CD4-positive, CD25-positive, alpha-beta regulatory T cell (primary cell): ENCODE measurements around the gene ANKRD22. TPM values are rescaled to one million over a fixed set of nuclear protein-coding genes. Genes with fewer than 3 reads are reported as not detected.

ENCODE experiments used
- ATAC-seq, 2 donors: fragments of 150-1000 bp; cut with Tn5 transposase; one replicate each; pipeline ENCODE4 v1.10.0; 2021; ENCODE audit warnings: low read depth in 2 of 2, moderate number of reproducible peaks in 2 of 2, moderate library complexity in 1 of 2
- DNase-seq, 3 donors: peaks; one replicate each; pipeline versions ENCODE4 v3.0.0 to v3.0.0-alpha.2; 2012 to 2022; ENCODE audit warnings: mixed read lengths in 1 of 3
- H3K27ac ChIP-seq: one replicate; pipeline ENCODE4 v1.7.0; 2013; ENCODE audit warnings: mild to moderate bottlenecking, low read length; ENCODE audit not compliant: insufficient read depth, poor library complexity, severe bottlenecking
- H3K27me3 ChIP-seq: one replicate; pipeline ENCODE4 v1.7.0; 2013; ENCODE audit warnings: low read length; ENCODE audit not compliant: control insufficient read depth, insufficient read depth
- H3K36me3 ChIP-seq: one replicate; pipeline ENCODE4 v1.7.0; 2013; ENCODE audit warnings: mild to moderate bottlenecking, low read length, moderate library complexity; ENCODE audit not compliant: control insufficient read depth, insufficient read depth
- H3K4me1 ChIP-seq: 2 replicates; pipeline ENCODE4 v1.7.0; 2013; ENCODE audit warnings: mild to moderate bottlenecking, low read length; ENCODE audit not compliant: insufficient read depth, control insufficient read depth, poor library complexity, severe bottlenecking
- H3K4me3 ChIP-seq: one replicate; pipeline ENCODE4 v1.7.0; 2013; ENCODE audit warnings: low read depth, mild to moderate bottlenecking, low read length, moderate library complexity
- H3K9me3 ChIP-seq, 2 experiments: 1 replicate in 1 of 2; 2 replicates in 1 of 2; pipeline ENCODE4 v1.7.0; 2013; ENCODE audit warnings: low read length in 2 of 2, mild to moderate bottlenecking in 1 of 2, moderate library complexity in 1 of 2; ENCODE audit not compliant: control insufficient read depth in 2 of 2
- H3K27ac Mint-ChIP-seq, 3 donors: one replicate each; pipeline ENCODE4 v1.8.0; 2020 to 2022; ENCODE audit warnings: mild to moderate bottlenecking in 3 of 3, mixed read lengths in 3 of 3, moderate library complexity in 2 of 3
- H3K27me3 Mint-ChIP-seq: one replicate; pipeline ENCODE4 v1.8.0; 2022; ENCODE audit warnings: mild to moderate bottlenecking, mixed read lengths
- H3K36me3 Mint-ChIP-seq: one replicate; pipeline ENCODE4 v1.8.0; 2020; ENCODE audit warnings: mixed read lengths
- H3K4me1 Mint-ChIP-seq, 4 donors: one replicate each; pipeline ENCODE4 v1.8.0; 2020 to 2022; ENCODE audit warnings: mixed read lengths in 4 of 4, mild to moderate bottlenecking in 1 of 4
- H3K4me3 Mint-ChIP-seq, 4 donors: one replicate each; pipeline ENCODE4 v1.8.0; 2020 to 2022; ENCODE audit warnings: mild to moderate bottlenecking in 4 of 4, mixed read lengths in 4 of 4, moderate library complexity in 3 of 4
- H3K9me3 Mint-ChIP-seq, 7 donors: one replicate each; pipeline ENCODE4 v1.8.0; 2020 to 2022; ENCODE audit warnings: mixed read lengths in 7 of 7, mild to moderate bottlenecking in 3 of 7, moderate library complexity in 2 of 7
- polyA plus RNA-seq, 4 donors: library from polyadenylated mRNA; unstranded; fragments of 300-500 nt; fragmentation: Illumina TruSeq; gene quantifications; one replicate each; pipeline ENCODE4 v1.2.3, GENCODE V29; 2021
- total RNA-seq: library from RNA; stranded (reverse); gene quantifications from one replicate; pipeline ENCODE4 v1.2.3, GENCODE V29; 2022

ANKRD22 gene
- total and polyA plus RNA-seq, 5 donors from 2014 or later, result 0.10 to 0.20 (median 0.18) TPM; not detected in 1

DNA sequence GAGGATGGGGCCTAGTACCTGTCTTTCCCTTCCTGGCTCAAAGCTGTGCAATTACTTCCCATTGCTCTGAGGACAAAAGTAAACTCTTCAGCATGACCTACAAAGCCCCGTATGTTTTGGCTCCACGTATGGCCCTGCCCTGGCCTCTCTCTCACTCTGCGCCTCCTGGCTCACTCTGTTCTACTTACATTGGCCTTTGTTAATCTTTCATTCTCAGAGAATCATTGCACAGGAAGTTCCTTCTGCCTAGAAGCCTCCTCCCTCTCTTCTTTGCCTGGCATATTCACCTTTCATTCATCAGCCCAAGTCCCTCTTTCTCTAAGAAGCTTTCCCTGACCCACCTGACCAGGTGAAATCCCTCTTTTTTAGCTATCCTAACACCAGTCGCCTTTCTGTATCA lies 25.3 kb downstream of the ANKRD22 start:
- no peaks in the 10 kb centered on the region for H3K27me3 Mint-ChIP-seq
- Histone ChIP-seq H3K4me1 (peaks cover 46% of the 10 kb centered on the region), H3K36me3 (no peaks in the 10 kb centered on the region), H3K27me3 (no peaks in the 10 kb centered on the region), H3K27ac (peak overlapping the region; percentile 30), H3K4me3 (peak overlapping the region; percentile 73), H3K9me3 (no peaks in the 10 kb centered on the region)
- H3K4me1 Mint-ChIP-seq, result peaks cover 41 to 83% (median 51%) of the 10 kb centered on the region in 4 donors
- H3K4me3 Mint-ChIP-seq, result peak overlapping the region in 3 of 4 donors; percentile 26 to 79 (median 63)
- peak overlapping the region; percentile 65 to 91 (median 73) for H3K27ac Mint-ChIP-seq
- DNase-seq (peak in 1 of 3 donors; percentile 58), ATAC-seq (peak; percentile 22 to 29)
- no peaks in the 10 kb centered on the region for H3K36me3 Mint-ChIP-seq
- peaks cover 0 to 3% (median 0%) of the 10 kb centered on the region in 7 donors for H3K9me3 Mint-ChIP-seq

DNA sequence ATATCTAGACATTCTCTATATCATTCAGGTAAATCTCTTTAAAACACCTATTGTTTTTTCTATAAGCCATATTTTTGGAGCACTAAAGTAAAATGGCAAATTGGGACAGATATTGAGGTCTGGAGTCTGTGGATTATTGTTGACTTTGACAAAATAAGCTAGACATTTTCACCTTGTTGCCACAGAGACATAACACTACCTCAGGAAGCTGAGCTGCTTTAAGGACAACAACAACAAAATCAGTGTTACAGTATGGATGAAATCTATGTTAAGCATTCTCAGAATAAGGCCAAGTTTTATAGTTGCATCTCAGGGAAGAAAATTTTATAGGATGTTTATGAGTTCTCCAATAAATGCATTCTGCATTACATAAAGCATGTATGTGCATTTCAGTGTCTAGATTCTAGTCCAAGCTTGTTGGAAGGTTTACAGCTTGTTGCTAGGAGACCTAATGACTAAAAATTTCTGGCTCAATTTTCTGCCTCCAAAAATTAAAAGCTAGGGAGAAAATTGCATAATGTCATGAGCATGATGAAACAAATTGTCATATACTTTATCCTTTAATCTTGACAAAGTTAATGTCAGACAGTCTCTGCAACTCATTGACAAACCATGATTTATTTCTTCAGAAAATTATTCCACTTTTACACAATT lies 30.8 kb downstream of the ANKRD22 start:
- Mint-ChIP-seq H3K27me3 (peaks cover 4% of the 10 kb centered on the region), H3K36me3 (no peaks in the 10 kb centered on the region)

DNA sequence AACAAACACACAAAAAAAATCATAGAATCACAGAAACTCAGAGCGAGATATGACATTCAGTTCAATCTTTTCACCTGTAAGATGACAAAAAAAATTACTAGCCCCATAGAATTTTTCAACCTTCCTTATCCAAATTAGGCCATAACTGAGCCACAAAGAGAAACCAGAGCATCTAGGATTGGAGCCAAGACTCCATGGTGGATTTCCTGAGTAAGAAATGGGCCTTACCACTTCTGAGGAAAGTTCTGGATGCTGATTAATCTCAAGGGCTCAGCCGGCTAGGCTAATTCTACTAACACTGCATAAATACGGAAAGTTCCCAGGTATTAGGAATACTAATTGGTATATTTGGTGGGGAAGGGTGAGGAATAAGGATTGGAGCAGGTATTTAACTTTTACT lies 32.4 kb downstream of the ANKRD22 start:
- Histone ChIP-seq H3K27me3 (no peaks in the 10 kb centered on the region), H3K4me1 (peaks cover 7% of the 10 kb centered on the region), H3K9me3 (no peaks in the 10 kb centered on the region), H3K27ac (no peak overlapping the region), H3K36me3 (no peaks in the 10 kb centered on the region), H3K4me3 (no peak overlapping the region)
- peaks cover 4% of the 10 kb centered on the region for H3K27me3 Mint-ChIP-seq
- H3K36me3 Mint-ChIP-seq, result no peaks in the 10 kb centered on the region
- H3K9me3 Mint-ChIP-seq, result peaks cover 0 to 3% (median 0%) of the 10 kb centered on the region in 7 donors
- no peak overlapping the region for H3K4me3 Mint-ChIP-seq
- no peak overlapping the region for H3K27ac Mint-ChIP-seq
- DNase-seq, result no peak
- H3K4me1 Mint-ChIP-seq, result peaks cover 12 to 64% (median 35%) of the 10 kb centered on the region in 4 donors
- no peak for ATAC-seq

More for the DNA sequence above, 30.8 kb downstream of the ANKRD22 start:
- Histone ChIP-seq H3K9me3 (no peaks in the 10 kb centered on the region), H3K36me3 (no peaks in the 10 kb centered on the region), H3K27ac (no peak overlapping the region), H3K4me1 (peaks cover 23% of the 10 kb centered on the region), H3K27me3 (no peaks in the 10 kb centered on the region), H3K4me3 (no peak overlapping the region)
- no peak overlapping the region for H3K27ac Mint-ChIP-seq
- peaks cover 0 to 3% (median 0%) of the 10 kb centered on the region in 7 donors for H3K9me3 Mint-ChIP-seq
- DNase-seq, result no peak
- peaks cover 18 to 63% (median 36%) of the 10 kb centered on the region in 4 donors for H3K4me1 Mint-ChIP-seq
- ATAC-seq, result no peak
- no peak overlapping the region for H3K4me3 Mint-ChIP-seq

DNA sequence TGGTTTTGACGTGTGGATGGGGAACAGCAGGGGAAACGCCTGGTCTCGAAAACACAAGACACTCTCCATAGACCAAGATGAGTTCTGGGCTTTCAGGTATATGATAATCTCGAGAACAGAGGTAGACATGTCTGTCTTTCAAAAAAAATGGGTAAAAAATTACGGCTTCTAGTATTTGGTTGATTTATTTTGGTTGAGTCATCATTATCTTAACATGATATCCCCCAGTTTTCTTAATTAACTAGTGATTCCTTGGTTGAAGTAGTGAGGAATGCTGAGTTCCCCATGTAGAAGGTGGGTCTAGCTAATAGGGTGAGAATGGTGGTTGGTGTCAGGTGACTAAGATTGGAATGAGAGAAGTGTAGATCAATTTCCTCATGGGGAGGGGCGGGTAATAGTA lies 38.4 kb downstream of the ANKRD22 start:
- no peak for DNase-seq
- ATAC-seq, result no peak
- Mint-ChIP-seq H3K9me3 (no peaks in the 10 kb centered on the region), H3K4me1 (peaks cover 8 to 40% (median 24%) of the 10 kb centered on the region in 4 donors), H3K4me3 (no peak overlapping the region), H3K27me3 (peaks cover 4% of the 10 kb centered on the region), H3K27ac (peak overlapping the region; percentile 5 to 53 (median 9)), H3K36me3 (no peaks in the 10 kb centered on the region)
- H3K27ac ChIP-seq, result no peak overlapping the region
- H3K9me3 ChIP-seq, result no peaks in the 10 kb centered on the region
- no peaks in the 10 kb centered on the region for H3K27me3 ChIP-seq
- H3K36me3 ChIP-seq, result no peaks in the 10 kb centered on the region
- H3K4me3 ChIP-seq, result no peak overlapping the region
- H3K4me1 ChIP-seq, result peaks cover 4% of the 10 kb centered on the region

DNA sequence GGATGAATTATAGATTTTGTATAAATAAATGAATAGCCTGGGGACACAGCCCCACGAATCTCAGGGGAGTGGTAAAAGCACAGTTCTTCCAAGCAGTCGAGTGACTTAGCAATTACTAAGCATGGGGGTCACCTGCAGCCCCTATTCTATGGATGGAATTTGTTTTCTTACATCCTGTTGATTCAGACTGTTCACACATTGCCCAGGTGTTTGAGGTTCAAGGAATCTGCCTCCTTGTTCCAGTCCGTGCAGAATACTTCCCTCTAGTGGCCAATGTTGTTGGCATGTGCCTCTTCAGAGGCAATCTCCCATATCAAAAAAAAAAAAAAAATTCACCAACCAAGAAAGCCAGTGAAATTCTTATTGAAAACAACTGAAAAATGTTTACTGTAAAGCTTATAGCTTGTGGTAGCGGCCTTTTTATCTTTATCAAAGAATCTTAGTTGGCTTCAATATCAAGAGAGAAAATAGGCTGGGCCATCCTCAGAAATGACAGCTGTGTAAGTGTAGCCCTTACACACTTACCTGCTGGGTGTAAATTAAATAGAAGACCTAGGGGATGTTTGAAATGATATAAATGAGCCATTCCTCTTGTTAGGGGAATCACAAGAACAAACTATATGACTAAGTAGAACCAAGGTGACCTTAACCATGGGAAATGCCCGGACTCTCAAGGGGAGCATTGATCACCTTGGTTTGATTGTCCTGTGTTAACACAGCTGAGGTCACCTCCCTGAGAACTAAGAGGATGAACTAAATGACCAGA lies 41.3 kb downstream of the ANKRD22 start:
- Histone ChIP-seq H3K27ac (no peak overlapping the region), H3K36me3 (no peaks in the 10 kb centered on the region), H3K4me1 (peaks cover 4% of the 10 kb centered on the region), H3K9me3 (no peaks in the 10 kb centered on the region), H3K27me3 (no peaks in the 10 kb centered on the region), H3K4me3 (no peak overlapping the region)
- peak in 2 of 3 donors; percentile 51 to 73 for DNase-seq
- H3K4me1 Mint-ChIP-seq, result peaks cover 3 to 24% (median 14%) of the 10 kb centered on the region in 4 donors
- no peaks in the 10 kb centered on the region for H3K36me3 Mint-ChIP-seq
- H3K27me3 Mint-ChIP-seq, result no peaks in the 10 kb centered on the region
- ATAC-seq, result peak; percentile 70 to 78
- no peak overlapping the region for H3K4me3 Mint-ChIP-seq
- H3K27ac Mint-ChIP-seq, result peak overlapping the region in 1 of 3 donors; percentile 40
- no peaks in the 10 kb centered on the region for H3K9me3 Mint-ChIP-seq

DNA sequence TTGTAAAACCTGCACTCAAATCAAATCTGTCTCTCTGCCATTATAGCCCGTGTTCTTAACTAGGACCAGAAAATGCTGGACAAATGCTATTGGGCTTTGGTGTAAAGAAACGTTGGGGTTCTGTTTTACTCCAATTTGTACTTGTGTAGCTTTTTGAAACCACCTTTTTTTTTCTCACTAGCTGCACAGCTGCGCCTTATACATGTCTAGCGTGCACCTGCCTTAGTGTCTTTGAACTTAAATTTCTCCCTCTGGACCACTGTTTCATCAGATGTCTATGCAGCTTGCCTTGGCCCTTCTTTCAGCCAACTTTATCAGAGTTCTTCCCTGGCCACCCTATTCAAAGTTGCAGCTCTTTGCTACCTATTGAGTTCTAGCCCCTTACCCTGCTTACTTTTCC lies 42.0 kb downstream of the ANKRD22 start:
- no peaks in the 10 kb centered on the region for H3K36me3 ChIP-seq
- H3K4me1 ChIP-seq, result peaks cover 4% of the 10 kb centered on the region
- Mint-ChIP-seq H3K9me3 (no peaks in the 10 kb centered on the region), H3K4me3 (no peak overlapping the region), H3K27ac (no peak overlapping the region), H3K27me3 (no peaks in the 10 kb centered on the region), H3K4me1 (peaks cover 0 to 17% (median 10%) of the 10 kb centered on the region in 4 donors), H3K36me3 (no peaks in the 10 kb centered on the region)
- no peak overlapping the region for H3K4me3 ChIP-seq
- DNase-seq (no peak), ATAC-seq (no peak)
- no peaks in the 10 kb centered on the region for H3K27me3 ChIP-seq
- no peaks in the 10 kb centered on the region for H3K9me3 ChIP-seq
- no peak overlapping the region for H3K27ac ChIP-seq

DNA sequence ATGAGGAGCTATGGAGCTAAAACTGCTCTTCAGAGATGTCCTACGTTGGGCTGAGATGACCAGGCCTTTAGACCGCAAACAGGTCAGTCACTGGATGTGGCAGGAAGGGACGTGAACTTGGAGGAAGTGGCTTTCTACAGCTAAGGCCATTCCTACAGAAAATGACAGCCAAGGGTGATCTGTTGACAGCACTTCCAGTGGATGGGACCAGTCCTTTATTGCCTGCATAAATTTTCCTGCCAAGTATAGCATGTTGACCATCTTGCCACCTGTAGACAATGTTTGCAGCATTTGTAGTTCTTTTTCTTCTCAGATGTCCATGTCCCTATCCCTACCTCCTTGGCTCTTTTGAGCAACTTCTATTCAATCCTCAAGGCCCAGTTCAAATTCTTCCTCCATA lies 45.7 kb downstream of the ANKRD22 start:
- Histone ChIP-seq H3K9me3 (no peaks in the 10 kb centered on the region), H3K4me3 (no peak overlapping the region), H3K27me3 (no peaks in the 10 kb centered on the region), H3K36me3 (no peaks in the 10 kb centered on the region), H3K4me1 (peaks cover 4% of the 10 kb centered on the region), H3K27ac (no peak overlapping the region)
- ATAC-seq (no peak), DNase-seq (no peak)
- no peak overlapping the region for H3K4me3 Mint-ChIP-seq
- peaks cover 0 to 8% (median 7%) of the 10 kb centered on the region in 4 donors for H3K4me1 Mint-ChIP-seq
- H3K27me3 Mint-ChIP-seq, result no peaks in the 10 kb centered on the region
- H3K9me3 Mint-ChIP-seq, result no peaks in the 10 kb centered on the region
- H3K36me3 Mint-ChIP-seq, result no peaks in the 10 kb centered on the region
- no peak overlapping the region for H3K27ac Mint-ChIP-seq
